Nephron progenitor cell (in vitro differentiated cells): ENCODE results near the gene PLCL1.

Experiments
- DNase-seq: peaks from one replicate; pipeline ENCODE4 v3.0.0; 2021
- H3K27ac Mint-ChIP-seq: 2 replicates; pipeline ENCODE4 v1.8.0; 2021; ENCODE audit warnings: mild to moderate bottlenecking, moderate library complexity, mixed read lengths
- H3K27me3 Mint-ChIP-seq: 2 replicates; pipeline ENCODE4 v1.8.0; 2021; ENCODE audit warnings: mild to moderate bottlenecking, low read depth, mixed read lengths; ENCODE audit not compliant: poor library complexity
- H3K36me3 Mint-ChIP-seq: 2 replicates; pipeline ENCODE4 v1.8.0; 2021; ENCODE audit warnings: low read depth, mixed read lengths
- H3K4me1 Mint-ChIP-seq: 2 replicates; pipeline ENCODE4 v1.8.0; 2021; ENCODE audit warnings: mixed read lengths
- H3K4me3 Mint-ChIP-seq: 2 replicates; pipeline ENCODE4 v1.8.0; 2021; ENCODE audit warnings: mild to moderate bottlenecking, moderate library complexity, mixed read lengths
- H3K9me3 Mint-ChIP-seq: 2 replicates; pipeline ENCODE4 v1.8.0; 2021; ENCODE audit warnings: mild to moderate bottlenecking, moderate library complexity, mixed read lengths
- CTCF ChIP-seq: fragments of 200-600 bp; sonication (generic); IDR thresholded peaks from 2 replicates; pipeline ENCODE4 v1.5.0; 2021; ENCODE audit warnings: antibody characterized with exemption

The PLCL1 gene

GRCh38 chr2:197993363-197993762 lies 189.0 kb downstream of the PLCL1 start:
- no peak overlapping the region for H3K4me3 Mint-ChIP-seq
- H3K9me3 Mint-ChIP-seq: peaks cover 12% of the 10 kb centered on the region
- no peak for DNase-seq
- no peak for TF ChIP-seq CTCF
- peaks cover 5% of the 10 kb centered on the region for H3K4me1 Mint-ChIP-seq
- no peak overlapping the region for H3K27ac Mint-ChIP-seq
- H3K27me3 Mint-ChIP-seq: no peaks in the 10 kb centered on the region
- no peaks in the 10 kb centered on the region for H3K36me3 Mint-ChIP-seq

GRCh38 chr2:197993830-197994229 lies 189.4 kb downstream of the PLCL1 start:
- no peak for DNase-seq
- H3K27me3 Mint-ChIP-seq: peaks cover 2% of the 10 kb centered on the region
- H3K27ac Mint-ChIP-seq: no peak overlapping the region
- no peak for TF ChIP-seq CTCF
- H3K4me1 Mint-ChIP-seq: peaks cover 5% of the 10 kb centered on the region
- H3K9me3 Mint-ChIP-seq: peaks cover 12% of the 10 kb centered on the region
- no peaks in the 10 kb centered on the region for H3K36me3 Mint-ChIP-seq
- no peak overlapping the region for H3K4me3 Mint-ChIP-seq

GRCh38 chr2:197994751-197995150 lies 190.4 kb downstream of the PLCL1 start:
- peaks cover 4% of the 10 kb centered on the region for H3K27me3 Mint-ChIP-seq
- H3K27ac Mint-ChIP-seq: no peak overlapping the region
- H3K9me3 Mint-ChIP-seq: peaks cover 12% of the 10 kb centered on the region
- H3K4me3 Mint-ChIP-seq: no peak overlapping the region
- H3K36me3 Mint-ChIP-seq: no peaks in the 10 kb centered on the region
- DNase-seq: no peak
- peaks cover 5% of the 10 kb centered on the region for H3K4me1 Mint-ChIP-seq
- no peak for TF ChIP-seq CTCF

- H3K9me3 Mint-ChIP-seq: no peaks in the 10 kb centered on the region
- H3K27me3 Mint-ChIP-seq: peaks cover 4% of the 10 kb centered on the region
- H3K36me3 Mint-ChIP-seq: no peaks in the 10 kb centered on the region
- no peak for TF ChIP-seq CTCF
- no peak overlapping the region for H3K4me3 Mint-ChIP-seq
- H3K27ac Mint-ChIP-seq: no peak overlapping the region
- peaks cover 5% of the 10 kb centered on the region for H3K4me1 Mint-ChIP-seq
- DNase-seq: no peak
Observed at GRCh38 chr2:197996583-197996982, 192.2 kb downstream of the PLCL1 start.

- Mint-ChIP-seq H3K4me3 (no peak overlapping the region), H3K9me3 (no peaks in the 10 kb centered on the region), H3K36me3 (no peaks in the 10 kb centered on the region), H3K27me3 (peaks cover 4% of the 10 kb centered on the region), H3K4me1 (peaks cover 5% of the 10 kb centered on the region), H3K27ac (no peak overlapping the region)
- TF ChIP-seq CTCF: no peak
- no peak for DNase-seq
Observed at GRCh38 chr2:197997083-197997541, 192.7 kb downstream of the PLCL1 start.

- Mint-ChIP-seq H3K36me3 (no peaks in the 10 kb centered on the region), H3K4me3 (no peak overlapping the region), H3K9me3 (no peaks in the 10 kb centered on the region), H3K4me1 (peaks cover 5% of the 10 kb centered on the region), H3K27me3 (peaks cover 10% of the 10 kb centered on the region), H3K27ac (no peak overlapping the region)
- no peak for TF ChIP-seq CTCF
- no peak for DNase-seq
Observed at GRCh38 chr2:197998702-197999101, 194.3 kb downstream of the PLCL1 start.
